GM23338 (cell line): Measurements from ENCODE around the gene ARAP1. TPM values are rescaled to one million over a fixed set of nuclear protein-coding genes. Genes with fewer than 3 reads are reported as not detected.
A peak's percentile ranks its signal among the peaks of the same experiment; 100 is the strongest.

ENCODE experiments used
- ATAC-seq: fragments of 200-7000 bp; cut with Tn5 transposase; 3 replicates; pipeline ENCODE4 v1.9.1; 2020
- DNase-seq: peaks from one replicate; pipeline ENCODE4 v3.0.0-alpha.2; 2015; ENCODE audit warnings: low spot score
- H2AFZ ChIP-seq: fragments of 200-600 bp; sonication (generic); 2 replicates; pipeline ENCODE4 v1.8.0; 2016; ENCODE audit warnings: antibody characterized with exemption, mild to moderate bottlenecking, moderate library complexity
- H3F3A ChIP-seq: fragments of 200-600 bp; sonication (generic); replicated peaks from 2 replicates; pipeline ENCODE4 v1.8.0; 2017; ENCODE audit warnings: antibody characterized with exemption, mixed run types, low read depth
- H3K27ac ChIP-seq: fragments of 200-600 bp; sonication (generic); 2 replicates; pipeline ENCODE4 v1.6.1; 2016; ENCODE audit warnings: low read depth
- H3K27me3 ChIP-seq: fragments of 200-600 bp; sonication (generic); 2 replicates; pipeline ENCODE4 v1.8.0; 2016; ENCODE audit warnings: mild to moderate bottlenecking, mixed run types, moderate library complexity; ENCODE audit not compliant: insufficient read depth
- H3K36me3 ChIP-seq: fragments of 200-600 bp; sonication (generic); 2 replicates; pipeline ENCODE4 v1.8.0; 2016; ENCODE audit warnings: mild to moderate bottlenecking; ENCODE audit not compliant: insufficient read depth
- H3K4me1 ChIP-seq: fragments of 200-600 bp; sonication (generic); 2 replicates; pipeline ENCODE4 v1.8.0; 2016; ENCODE audit warnings: mild to moderate bottlenecking, moderate library complexity; ENCODE audit not compliant: insufficient read depth
- H3K4me2 ChIP-seq: fragments of 200-600 bp; sonication (generic); 2 replicates; pipeline ENCODE4 v1.7.1; 2017; ENCODE audit warnings: mixed run types
- H3K4me3 ChIP-seq: fragments of 200-600 bp; sonication (generic); 2 replicates; pipeline ENCODE4 v1.6.1; 2016; ENCODE audit warnings: mixed run types
- H3K79me2 ChIP-seq: fragments of 200-600 bp; sonication (generic); replicated peaks from 2 replicates; pipeline ENCODE4 v1.8.0; 2017; ENCODE audit warnings: mild to moderate bottlenecking; ENCODE audit not compliant: insufficient read depth
- H3K9me2 ChIP-seq: fragments of 200-600 bp; sonication (generic); 2 replicates; pipeline ENCODE4 v1.8.0; 2017; ENCODE audit not compliant: insufficient read depth
- H4K20me1 ChIP-seq: fragments of 200-600 bp; sonication (generic); replicated peaks from 2 replicates; pipeline ENCODE4 v1.8.0; 2017; ENCODE audit warnings: mild to moderate bottlenecking; ENCODE audit not compliant: insufficient read depth
- H3K27ac Mint-ChIP-seq: 2 replicates; pipeline ENCODE4 v1.8.0; 2020; ENCODE audit warnings: inconsistent platforms, mild to moderate bottlenecking, moderate library complexity, mixed read lengths
- H3K27me3 Mint-ChIP-seq: 3 replicates; pipeline ENCODE4 v1.8.0; 2022; ENCODE audit warnings: low read depth, mild to moderate bottlenecking, moderate library complexity, mixed read lengths, inconsistent platforms; ENCODE audit not compliant: insufficient read depth, poor library complexity
- H3K36me3 Mint-ChIP-seq: 3 replicates; pipeline ENCODE4 v1.8.0; 2021; ENCODE audit warnings: low read depth, mild to moderate bottlenecking, inconsistent platforms, moderate library complexity, mixed read lengths
- H3K4me1 Mint-ChIP-seq: 3 replicates; pipeline ENCODE4 v1.8.0; 2020; ENCODE audit warnings: mild to moderate bottlenecking, inconsistent platforms, mixed read lengths
- H3K4me3 Mint-ChIP-seq: 3 replicates; pipeline ENCODE4 v1.8.0; 2021; ENCODE audit warnings: moderate library complexity, mild to moderate bottlenecking, inconsistent platforms, mixed read lengths
- H3K9me3 Mint-ChIP-seq: 3 replicates; pipeline ENCODE4 v1.8.0; 2020; ENCODE audit warnings: moderate library complexity, mild to moderate bottlenecking, inconsistent platforms, mixed read lengths
- CREB1 ChIP-seq: fragments of 250-450 bp; sonication (Bioruptor Pico); IDR thresholded peaks from 2 replicates; pipeline ENCODE4 v1.5.0; 2020; ENCODE audit warnings: low read depth, mild to moderate bottlenecking, moderate library complexity
- EZH2 ChIP-seq: fragments of 200-600 bp; sonication (generic); IDR thresholded peaks from one replicate; pipeline ENCODE4 v1.8.0; 2017; ENCODE audit warnings: antibody characterized with exemption, mild to moderate bottlenecking, low read depth; ENCODE audit not compliant: unreplicated experiment
- EZH2phosphoT487 ChIP-seq: fragments of 200-600 bp; sonication (generic); IDR thresholded peaks from one replicate; pipeline ENCODE4 v1.8.1; 2018; ENCODE audit warnings: antibody characterized with exemption; ENCODE audit not compliant: unreplicated experiment
- NANOG ChIP-seq: IDR thresholded peaks from 2 replicates; pipeline ENCODE4 v1.6.1; 2016; ENCODE audit warnings: antibody characterized with exemption, borderline replicate concordance
- POLR2AphosphoS5 ChIP-seq: IDR thresholded peaks from 2 replicates; pipeline ENCODE4 v1.6.1; 2016; ENCODE audit warnings: antibody characterized with exemption, low read depth
- STAT1 ChIP-seq: IDR thresholded peaks from one replicate; pipeline ENCODE4 v1.6.1; 2016; ENCODE audit warnings: antibody characterized with exemption; ENCODE audit not compliant: unreplicated experiment
- ZNF114 ChIP-seq: fragments of 250-450 bp; sonication (Bioruptor Pico); IDR thresholded peaks from 2 replicates; pipeline ENCODE4 v1.5.0; 2020; ENCODE audit warnings: mild to moderate bottlenecking, moderate library complexity
- polyA plus RNA-seq: library from polyadenylated mRNA; unstranded; fragments of >200 nt; fragmentation: Nextera tagmentation; extraction: Ambion mirVana; gene quantifications from 2 replicates; pipeline ENCODE4 v1.2.1, GENCODE V29; 2016
- total RNA-seq: library from RNA; depleted of rRNA; stranded (reverse); fragments of >200 nt; shearing (Covaris generic); gene quantifications from 2 replicates; pipeline ENCODE4 v1.2.3, GENCODE V29; 2014
- TF ChIP-seq, protein P1 (sequence below), 2 experiments: fragments of 200-600 bp in 1 of 2; sonication (generic) in 1 of 2; conservative IDR thresholded peaks; 2 replicates each; pipeline versions ENCODE4 v1.5.1 to v1.6.1; 2016 to 2017; ENCODE audit warnings: antibody characterized with exemption in 2 of 2, low read depth in 2 of 2, mild to moderate bottlenecking in 2 of 2, moderate library complexity in 1 of 2
- TF ChIP-seq, protein P2 (sequence below): IDR thresholded peaks from one replicate; pipeline ENCODE4 v1.6.1; 2018; ENCODE audit warnings: antibody characterized with exemption; ENCODE audit not compliant: unreplicated experiment

ARAP1 gene
- total and polyA plus RNA-seq, 2 experiments from 2014 or later: 24.5 to 116 TPM

DNA sequence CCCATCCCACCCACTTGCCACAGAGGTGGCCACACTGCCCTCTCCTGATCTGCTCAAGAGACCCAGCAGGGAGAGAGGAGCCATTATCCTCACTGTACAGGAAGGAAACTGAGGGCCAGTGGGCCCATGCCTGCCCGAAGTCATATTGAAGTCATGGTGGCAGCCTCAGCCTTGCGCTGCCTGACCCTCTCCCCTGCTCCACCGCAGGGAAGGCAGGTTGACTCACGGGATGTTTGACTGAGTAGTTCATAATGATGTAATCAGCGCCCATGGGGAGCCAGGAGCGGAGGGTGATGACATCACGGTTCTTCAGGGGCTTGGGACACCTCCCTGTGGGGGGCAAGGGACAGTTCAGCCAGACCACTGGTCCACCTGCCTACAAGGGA, 6.1 kb upstream of the ARAP1 start:
- no peak for TF ChIP-seq CREB1 (CRISPR knock-in tag)
- TF ChIP-seq, protein P1, sequence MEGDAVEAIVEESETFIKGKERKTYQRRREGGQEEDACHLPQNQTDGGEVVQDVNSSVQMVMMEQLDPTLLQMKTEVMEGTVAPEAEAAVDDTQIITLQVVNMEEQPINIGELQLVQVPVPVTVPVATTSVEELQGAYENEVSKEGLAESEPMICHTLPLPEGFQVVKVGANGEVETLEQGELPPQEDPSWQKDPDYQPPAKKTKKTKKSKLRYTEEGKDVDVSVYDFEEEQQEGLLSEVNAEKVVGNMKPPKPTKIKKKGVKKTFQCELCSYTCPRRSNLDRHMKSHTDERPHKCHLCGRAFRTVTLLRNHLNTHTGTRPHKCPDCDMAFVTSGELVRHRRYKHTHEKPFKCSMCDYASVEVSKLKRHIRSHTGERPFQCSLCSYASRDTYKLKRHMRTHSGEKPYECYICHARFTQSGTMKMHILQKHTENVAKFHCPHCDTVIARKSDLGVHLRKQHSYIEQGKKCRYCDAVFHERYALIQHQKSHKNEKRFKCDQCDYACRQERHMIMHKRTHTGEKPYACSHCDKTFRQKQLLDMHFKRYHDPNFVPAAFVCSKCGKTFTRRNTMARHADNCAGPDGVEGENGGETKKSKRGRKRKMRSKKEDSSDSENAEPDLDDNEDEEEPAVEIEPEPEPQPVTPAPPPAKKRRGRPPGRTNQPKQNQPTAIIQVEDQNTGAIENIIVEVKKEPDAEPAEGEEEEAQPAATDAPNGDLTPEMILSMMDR (conservative IDR thresholded peaks at IDR 0.05; ENCODE audit: low read depth in 2 of 2): 0 out of 4 replicates have a peak, but pooled peaks of 1 of the 2 experiments have one; percentile 7
- H3K27me3 ChIP-seq: peaks cover 16% of the 10 kb centered on the region
- H3K9me3 Mint-ChIP-seq: no peaks in the 10 kb centered on the region; the same call in 2 of the 3 replicates
- H4K20me1 ChIP-seq: no peaks in the 10 kb centered on the region; the same call in 1 of the 2 replicates
- 0 out of 2 replicates have a peak, but pooled peaks cover 3% of the 10 kb centered on the region for H3F3A ChIP-seq
- ATAC-seq (no peak), DNase-seq (no peak)
- H3K27me3 Mint-ChIP-seq: peaks cover 17% of the 10 kb centered on the region
- H3K9me2 ChIP-seq: no peaks in the 10 kb centered on the region
- H3K36me3 ChIP-seq: no peaks in the 10 kb centered on the region
- H3K27ac ChIP-seq: no peak overlapping the region
- no peak overlapping the region for H3K4me3 ChIP-seq
- no peak overlapping the region for H3K4me2 ChIP-seq
- H3K36me3 Mint-ChIP-seq: peaks cover 3% of the 10 kb centered on the region; the same call in 1 of the 3 replicates
- H3K4me1 Mint-ChIP-seq: peaks cover 13% of the 10 kb centered on the region
- H3K4me1 ChIP-seq: peaks cover 12% of the 10 kb centered on the region
- no peak overlapping the region for H3K4me3 Mint-ChIP-seq
- H2AFZ ChIP-seq: no peak overlapping the region
- H3K27ac Mint-ChIP-seq: no peak overlapping the region
- no peaks in the 10 kb centered on the region for H3K79me2 ChIP-seq

DNA sequence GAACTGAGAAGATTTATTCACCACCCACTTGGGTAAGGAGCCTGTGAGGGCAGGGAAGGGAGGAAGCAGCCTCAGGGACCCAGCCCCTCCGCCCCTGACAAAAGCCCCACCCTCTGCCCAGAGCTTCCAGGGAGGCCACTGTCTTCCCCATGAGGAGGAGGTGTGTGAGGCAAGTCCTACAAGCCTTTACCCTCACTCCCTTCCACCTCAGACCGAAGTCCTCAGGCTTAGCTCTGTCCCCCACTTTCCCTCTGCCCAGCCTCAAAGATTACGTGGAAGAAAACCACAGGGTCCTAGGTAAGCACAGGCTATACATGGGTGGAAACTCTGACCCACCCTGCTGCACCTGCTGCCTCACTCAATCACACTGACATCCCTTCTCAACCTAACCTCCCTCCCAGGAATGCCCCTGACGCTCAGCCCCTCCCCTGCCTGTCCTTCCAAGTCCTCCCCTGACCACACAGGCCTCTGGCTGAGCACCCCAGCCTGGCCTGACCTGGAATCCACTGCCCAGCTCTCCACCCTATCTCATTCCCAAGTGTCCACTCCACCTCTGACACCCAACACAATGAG, 3.6 kb upstream of the ARAP1 start:
- TF ChIP-seq CREB1 (CRISPR knock-in tag) (no peak), POLR2AphosphoS5 (no peak), ZNF114 (CRISPR knock-in tag) (no peak), STAT1 (no peak), EZH2 (no peak), NANOG (no peak), EZH2phosphoT487 (no peak)
- TF ChIP-seq, protein P1 (conservative IDR thresholded peaks at IDR 0.05; ENCODE audit: low read depth in 2 of 2): no peak
- TF ChIP-seq, protein P2, sequence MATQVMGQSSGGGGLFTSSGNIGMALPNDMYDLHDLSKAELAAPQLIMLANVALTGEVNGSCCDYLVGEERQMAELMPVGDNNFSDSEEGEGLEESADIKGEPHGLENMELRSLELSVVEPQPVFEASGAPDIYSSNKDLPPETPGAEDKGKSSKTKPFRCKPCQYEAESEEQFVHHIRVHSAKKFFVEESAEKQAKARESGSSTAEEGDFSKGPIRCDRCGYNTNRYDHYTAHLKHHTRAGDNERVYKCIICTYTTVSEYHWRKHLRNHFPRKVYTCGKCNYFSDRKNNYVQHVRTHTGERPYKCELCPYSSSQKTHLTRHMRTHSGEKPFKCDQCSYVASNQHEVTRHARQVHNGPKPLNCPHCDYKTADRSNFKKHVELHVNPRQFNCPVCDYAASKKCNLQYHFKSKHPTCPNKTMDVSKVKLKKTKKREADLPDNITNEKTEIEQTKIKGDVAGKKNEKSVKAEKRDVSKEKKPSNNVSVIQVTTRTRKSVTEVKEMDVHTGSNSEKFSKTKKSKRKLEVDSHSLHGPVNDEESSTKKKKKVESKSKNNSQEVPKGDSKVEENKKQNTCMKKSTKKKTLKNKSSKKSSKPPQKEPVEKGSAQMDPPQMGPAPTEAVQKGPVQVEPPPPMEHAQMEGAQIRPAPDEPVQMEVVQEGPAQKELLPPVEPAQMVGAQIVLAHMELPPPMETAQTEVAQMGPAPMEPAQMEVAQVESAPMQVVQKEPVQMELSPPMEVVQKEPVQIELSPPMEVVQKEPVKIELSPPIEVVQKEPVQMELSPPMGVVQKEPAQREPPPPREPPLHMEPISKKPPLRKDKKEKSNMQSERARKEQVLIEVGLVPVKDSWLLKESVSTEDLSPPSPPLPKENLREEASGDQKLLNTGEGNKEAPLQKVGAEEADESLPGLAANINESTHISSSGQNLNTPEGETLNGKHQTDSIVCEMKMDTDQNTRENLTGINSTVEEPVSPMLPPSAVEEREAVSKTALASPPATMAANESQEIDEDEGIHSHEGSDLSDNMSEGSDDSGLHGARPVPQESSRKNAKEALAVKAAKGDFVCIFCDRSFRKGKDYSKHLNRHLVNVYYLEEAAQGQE: no peak
- H2AFZ ChIP-seq: no peak overlapping the region
- no peak overlapping the region for H3K4me3 ChIP-seq
- no peaks in the 10 kb centered on the region for H3K9me2 ChIP-seq
- H3F3A ChIP-seq: 0 out of 2 replicates have a peak, but pooled peaks cover 3% of the 10 kb centered on the region
- no peaks in the 10 kb centered on the region; the same call in 1 of the 2 replicates for H4K20me1 ChIP-seq
- peaks cover 28% of the 10 kb centered on the region for H3K4me1 Mint-ChIP-seq
- no peak for ATAC-seq
- no peak overlapping the region for H3K27ac ChIP-seq
- peak; percentile 30 for DNase-seq
- H3K36me3 Mint-ChIP-seq: peaks cover 3% of the 10 kb centered on the region; the same call in 1 of the 3 replicates
- H3K27ac Mint-ChIP-seq: no peak overlapping the region
- H3K27me3 ChIP-seq: peaks cover 19% of the 10 kb centered on the region
- peaks cover 26% of the 10 kb centered on the region for H3K4me1 ChIP-seq
- no peak overlapping the region for H3K4me3 Mint-ChIP-seq
- H3K4me2 ChIP-seq: no peak overlapping the region
- no peaks in the 10 kb centered on the region; the same call in 2 of the 3 replicates for H3K9me3 Mint-ChIP-seq
- no peaks in the 10 kb centered on the region for H3K36me3 ChIP-seq
- peaks cover 26% of the 10 kb centered on the region for H3K27me3 Mint-ChIP-seq
- peaks cover 13% of the 10 kb centered on the region for H3K79me2 ChIP-seq
